Stimulated activated CD8-positive, alpha-beta memory T cell treated with anti-CD3 and anti-CD28 coated beads, Interleukin-7, amount 100 ng/mL, for 4 hours (primary cell): ENCODE measurements around the gene OR11A1.

Source experiments
- DNase-seq, 2 donors: peaks; one replicate each; pipeline ENCODE4 v3.0.0-alpha.2; 2020; ENCODE audit warnings: low read depth in 2 of 2

The OR11A1 gene, protein sequence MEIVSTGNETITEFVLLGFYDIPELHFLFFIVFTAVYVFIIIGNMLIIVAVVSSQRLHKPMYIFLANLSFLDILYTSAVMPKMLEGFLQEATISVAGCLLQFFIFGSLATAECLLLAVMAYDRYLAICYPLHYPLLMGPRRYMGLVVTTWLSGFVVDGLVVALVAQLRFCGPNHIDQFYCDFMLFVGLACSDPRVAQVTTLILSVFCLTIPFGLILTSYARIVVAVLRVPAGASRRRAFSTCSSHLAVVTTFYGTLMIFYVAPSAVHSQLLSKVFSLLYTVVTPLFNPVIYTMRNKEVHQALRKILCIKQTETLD

DNA sequence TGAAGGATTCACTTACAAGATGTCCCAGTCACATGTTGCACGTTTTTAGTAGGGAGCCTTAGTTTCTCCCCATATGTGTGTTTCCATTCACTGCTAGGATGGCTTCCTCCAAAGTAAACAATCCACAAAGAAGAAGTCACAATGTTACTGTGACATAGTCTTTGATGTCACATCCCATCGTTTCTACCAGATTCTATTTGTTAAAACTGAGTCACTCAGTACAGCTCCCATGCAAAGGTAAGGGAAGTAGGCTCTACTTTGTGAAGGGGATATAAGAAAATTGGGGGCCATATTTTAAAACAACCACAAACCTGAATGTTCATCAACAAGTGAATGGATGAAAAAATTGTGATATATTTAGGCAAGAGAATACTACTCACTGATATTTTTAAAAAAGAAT is at the start of gene OR11A1, which contains the start of gene OR2H1:
TSS of gene OR11A1 (minus strand) at position 101 of the 400 bp plus-strand sequence. CDS start 29,430 bp downstream, outside the sequence.
TSS of gene OR2H1 (plus strand) at position 185 of the 400 bp plus-strand sequence. CDS start 4,615 bp downstream, outside the sequence.
- no peak for DNase-seq

DNA sequence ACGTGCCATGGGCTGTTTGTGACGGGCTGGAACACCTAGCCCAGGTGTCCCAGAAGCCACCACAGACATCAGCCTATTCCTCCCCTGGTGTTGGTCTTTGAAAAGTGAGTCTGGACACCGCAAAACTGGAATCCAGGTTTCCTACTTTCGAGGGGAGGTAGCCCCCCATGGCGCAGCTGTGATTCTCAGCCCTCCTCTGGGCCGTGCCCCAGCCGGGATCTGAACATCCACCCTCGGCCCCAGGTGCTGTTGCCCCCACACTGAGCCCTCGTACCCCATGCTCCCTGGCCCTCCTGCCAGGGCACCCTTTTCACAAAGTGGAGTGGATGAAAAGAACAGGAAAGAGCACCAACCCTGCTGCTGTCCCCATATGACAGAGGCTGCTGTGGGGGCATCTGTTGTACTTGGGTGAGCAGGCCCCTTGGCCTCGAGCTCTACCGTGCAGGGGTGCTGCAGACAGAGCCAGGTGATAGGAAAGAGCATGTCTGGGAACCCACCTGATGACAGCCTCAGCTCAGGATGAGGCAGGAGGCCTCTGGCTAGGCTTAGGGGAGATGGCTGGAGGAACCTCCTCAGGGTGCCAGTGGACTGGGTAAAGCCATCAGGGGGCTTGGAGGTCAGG is 49.7 kb upstream of the OR11A1 start:
- no peak for DNase-seq

DNA sequence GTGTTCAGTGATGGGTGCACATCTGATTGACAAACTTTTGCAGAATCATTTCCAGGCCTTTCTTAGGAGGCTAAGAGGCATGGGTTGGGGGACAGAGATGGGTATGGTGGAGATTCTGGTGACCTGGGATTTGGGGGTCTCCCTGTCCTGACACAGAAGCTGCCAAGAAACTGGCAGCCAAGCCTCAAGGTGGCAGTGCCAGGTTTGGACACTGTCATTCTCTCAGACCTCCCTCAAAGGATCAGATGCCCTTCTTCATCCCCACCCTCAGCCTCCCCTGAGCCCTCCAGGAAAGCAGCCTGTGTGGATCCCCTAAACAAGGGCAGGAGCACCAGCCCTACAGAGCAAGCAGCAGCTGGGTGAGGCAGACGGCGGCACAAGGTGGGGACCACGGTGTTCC is 48.9 kb upstream of the OR11A1 start:
- DNase-seq, result no peak

DNA sequence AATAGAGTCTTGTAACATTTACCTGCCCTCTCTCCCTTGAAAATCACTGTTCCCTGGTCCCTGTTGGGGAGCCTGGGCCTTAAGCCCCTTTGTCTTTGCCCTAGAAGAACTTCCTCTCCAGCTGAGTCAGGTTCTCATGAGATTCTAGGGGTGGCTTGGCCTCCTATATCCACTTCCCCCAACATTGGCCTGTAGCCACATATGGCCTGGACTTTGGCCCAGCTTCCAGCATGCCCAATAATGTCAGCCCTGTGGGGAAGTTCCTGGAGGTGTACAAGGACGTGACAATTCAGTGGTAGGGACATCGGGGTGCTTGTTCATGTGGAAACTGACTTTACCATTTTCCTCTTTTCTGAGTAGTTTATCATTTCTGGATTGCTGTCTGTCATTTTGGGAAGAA is 48.1 kb upstream of the OR11A1 start:
- DNase-seq, result no peak

DNA sequence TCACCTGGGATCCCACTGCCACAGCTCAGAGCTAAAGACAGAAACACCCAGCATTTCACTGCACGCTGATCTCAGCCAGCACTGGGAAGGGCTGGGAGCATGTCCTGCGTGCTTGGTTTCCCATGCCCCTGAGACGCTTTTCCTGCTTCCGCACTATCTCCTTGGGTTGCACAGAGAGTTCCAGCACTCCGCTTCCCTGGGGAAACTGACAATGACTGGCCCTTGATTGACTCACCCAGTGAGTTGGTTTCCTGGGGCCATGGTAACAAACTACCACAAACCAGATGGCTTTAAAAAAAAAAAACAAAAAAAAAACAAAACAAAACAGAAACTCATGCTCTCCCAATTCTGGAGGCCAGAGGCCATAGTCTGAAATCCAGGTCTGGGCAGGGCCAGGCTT is 45.7 kb upstream of the OR11A1 start:
- no peak for DNase-seq

DNA sequence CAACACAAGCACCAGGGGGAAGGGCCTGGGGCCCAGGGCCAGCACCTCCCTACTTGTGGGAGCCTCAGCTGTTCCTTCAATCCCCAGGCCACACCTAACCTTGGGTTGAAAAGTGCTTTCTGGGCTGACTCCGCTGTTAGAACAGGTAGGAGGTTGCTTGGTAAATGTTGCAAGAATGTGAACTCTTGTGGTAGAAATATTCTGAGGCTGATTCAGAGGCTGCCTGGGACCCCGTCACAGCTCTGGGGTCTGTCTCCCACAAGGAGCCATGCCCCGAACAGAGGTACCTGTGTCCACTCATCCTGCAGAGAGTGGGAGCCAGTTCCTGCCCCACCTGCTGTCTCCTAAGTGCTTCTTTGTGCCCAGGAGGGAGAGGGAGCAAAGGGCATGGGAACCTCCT is 45.3 kb upstream of the OR11A1 start:
- no peak for DNase-seq

DNA sequence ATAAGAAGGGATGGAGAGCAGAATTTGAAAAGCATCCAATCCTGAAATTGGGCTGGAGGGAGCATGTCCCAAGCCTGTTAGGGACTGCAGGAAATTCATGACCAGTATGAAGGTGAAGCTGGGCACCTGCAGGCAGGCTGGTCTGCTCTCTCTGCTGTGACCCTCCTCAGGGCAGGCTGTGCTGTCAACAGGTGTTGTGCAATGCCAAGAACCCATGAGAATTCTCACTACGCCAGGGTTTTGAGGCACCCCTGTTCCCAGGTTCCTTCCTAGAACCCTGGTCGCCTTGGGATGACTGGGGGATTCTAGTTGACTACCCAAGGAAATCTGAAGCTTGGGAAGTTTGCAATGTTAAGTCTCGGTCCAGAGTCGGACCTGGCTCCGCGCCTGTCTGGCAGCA is 44.2 kb upstream of the OR11A1 start:
- DNase-seq, result no peak

DNA sequence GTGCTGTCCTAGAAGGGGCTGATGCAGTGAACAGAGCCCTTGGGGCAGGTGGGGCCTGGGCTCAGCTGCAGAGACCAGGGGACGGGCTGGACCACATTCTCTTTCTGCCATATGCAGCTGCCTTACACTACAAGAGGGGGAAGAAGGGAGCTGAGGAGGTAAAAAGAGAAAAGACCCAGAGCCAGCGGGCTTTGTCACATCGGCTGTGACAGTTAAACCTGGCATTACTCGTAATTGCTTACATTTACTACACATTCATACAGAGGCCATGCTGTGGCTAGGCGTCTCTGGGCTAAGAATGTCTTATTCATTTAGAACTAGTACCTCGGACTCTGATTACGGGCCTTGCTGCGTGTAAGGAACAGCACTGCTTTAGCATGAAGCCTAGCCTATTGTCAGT is 43.7 kb upstream of the OR11A1 start:
- no peak for DNase-seq

DNA sequence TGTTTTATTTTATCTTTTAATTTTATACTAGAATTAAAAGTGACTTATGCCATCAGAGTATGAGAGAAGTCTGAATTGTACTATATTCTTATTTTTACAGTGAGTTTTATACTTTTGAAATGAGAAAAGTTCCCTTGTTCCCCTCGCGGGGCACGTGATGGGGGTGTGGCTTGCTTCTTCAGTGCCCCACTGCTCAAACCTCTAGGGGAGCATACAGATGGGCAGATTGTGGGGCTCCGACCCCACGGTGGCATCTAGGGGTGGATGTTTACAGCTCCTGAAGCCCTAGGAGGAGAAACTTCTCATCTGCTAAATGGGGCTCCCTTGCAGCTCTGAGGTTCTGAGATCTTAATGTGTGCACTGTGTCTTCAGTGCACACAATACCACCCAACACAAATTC is 42.8 kb upstream of the OR11A1 start:
- DNase-seq, result no peak

DNA sequence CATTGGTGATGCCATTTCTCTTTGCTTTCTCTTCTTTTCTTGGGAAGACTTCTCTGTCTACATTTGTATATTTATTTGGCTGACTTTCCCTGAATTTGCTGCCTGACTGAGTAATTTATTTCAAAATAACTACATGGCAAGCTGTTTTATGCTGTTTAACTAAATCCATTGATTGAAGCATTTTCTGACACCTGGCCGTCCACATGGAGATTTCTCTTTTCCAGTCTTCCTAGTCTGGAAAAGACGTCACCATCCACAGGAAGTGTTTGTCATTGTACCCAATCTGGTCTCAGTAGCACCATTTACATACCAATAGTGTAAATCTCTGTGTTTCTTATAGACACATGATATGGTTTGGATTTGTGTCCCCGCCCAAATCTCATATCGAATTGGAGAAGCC is 40.1 kb upstream of the OR11A1 start:
- DNase-seq, result no peak

DNA sequence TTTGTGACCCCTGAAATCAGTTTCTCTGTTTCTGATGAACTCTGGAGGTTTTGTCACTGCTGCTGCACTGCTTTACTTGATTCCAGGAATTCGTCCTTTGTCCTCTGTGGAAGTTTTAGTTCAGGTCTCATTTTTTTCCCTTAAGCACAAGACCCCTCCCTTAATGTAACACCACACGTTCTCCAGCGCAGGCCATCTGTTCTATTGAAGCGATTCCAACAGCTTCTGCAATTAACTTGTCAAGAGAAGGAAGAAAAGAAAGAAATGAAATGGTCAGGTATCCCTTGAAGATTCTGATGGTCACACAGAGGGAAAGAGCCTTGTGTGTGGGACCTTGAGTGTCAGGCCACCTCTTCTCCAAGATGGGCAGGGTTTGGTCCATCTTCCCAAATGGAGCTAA is 38.7 kb upstream of the OR11A1 start:
- DNase-seq, result no peak

DNA sequence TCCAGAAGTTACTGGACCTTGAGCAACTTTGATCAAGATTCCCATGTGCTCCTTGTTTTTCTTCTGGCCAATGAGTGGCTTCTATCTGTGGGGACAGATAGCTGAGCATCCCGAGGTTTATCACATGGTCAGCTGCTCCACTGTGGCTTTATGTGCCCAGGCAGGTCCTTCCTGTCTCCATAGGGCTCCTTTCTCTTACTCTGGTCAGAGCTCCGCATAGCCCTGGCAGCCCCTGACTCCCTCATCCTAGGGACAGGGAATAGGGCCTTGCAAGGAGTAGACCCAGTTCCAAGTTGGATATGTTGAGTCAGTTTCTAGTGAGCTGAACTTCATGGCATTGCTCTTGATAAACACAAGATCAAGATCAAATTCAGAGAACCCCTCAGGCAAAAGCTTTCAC is 37.3 kb upstream of the OR11A1 start:
- no peak for DNase-seq

DNA sequence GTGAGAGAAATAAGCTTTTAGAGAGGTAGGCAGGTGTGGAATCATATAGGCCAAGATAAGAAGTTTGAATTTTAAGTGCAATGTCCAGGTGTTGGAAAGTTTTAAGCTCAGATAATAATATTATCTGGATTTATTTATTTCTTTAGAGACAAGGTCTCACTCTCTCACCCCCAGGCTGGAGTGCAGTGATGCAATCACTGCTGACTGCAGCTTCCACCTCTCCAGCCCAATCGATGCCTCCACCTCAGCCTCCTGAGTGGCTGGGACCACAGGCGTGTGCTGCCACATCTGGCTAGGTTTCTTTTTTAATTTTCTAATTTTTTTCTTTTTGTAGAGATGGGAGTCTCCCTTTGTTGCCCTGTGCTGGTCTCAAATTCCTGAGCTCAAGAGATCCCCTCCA is 36.4 kb upstream of the OR11A1 start:
- DNase-seq, result no peak

DNA sequence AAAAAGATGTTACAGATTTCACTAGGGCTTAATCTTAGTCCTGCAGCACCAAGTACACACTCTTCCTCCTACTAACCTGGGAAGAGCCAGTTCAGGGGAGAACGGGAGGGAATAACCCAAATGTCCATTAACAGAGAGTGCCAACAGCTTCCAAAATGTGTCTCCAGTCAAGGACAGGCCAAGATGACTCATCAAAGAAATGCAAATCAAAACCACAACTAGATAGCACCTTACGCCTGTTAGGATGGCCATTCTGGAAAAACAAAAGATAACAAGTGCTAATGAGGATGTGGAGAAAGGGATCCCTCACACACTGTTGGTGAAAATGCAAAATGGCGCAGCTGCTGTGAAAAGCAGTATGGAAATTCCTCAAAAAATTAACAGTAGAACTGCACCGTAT is 34.7 kb upstream of the OR11A1 start:
- DNase-seq, result no peak

DNA sequence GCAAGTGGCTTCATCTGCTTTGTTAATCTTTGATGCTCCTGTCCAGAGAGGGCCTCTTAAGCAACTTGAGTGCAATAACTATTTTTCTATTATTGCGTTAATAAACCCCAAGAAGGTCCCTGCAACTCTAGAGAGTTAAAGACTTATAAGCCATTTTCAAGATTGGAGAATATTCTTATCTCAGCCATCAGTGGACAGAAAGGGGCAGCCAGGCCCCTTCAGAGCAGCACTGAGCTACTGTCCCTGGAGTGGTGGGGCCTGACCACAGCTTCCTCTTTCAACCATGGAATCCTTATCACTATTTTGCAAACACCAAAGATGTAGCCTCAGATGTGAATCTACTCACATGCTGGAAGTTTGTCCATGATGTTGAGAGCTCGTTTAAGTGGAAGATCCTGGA is 33.7 kb upstream of the OR11A1 start:
- no peak for DNase-seq

DNA sequence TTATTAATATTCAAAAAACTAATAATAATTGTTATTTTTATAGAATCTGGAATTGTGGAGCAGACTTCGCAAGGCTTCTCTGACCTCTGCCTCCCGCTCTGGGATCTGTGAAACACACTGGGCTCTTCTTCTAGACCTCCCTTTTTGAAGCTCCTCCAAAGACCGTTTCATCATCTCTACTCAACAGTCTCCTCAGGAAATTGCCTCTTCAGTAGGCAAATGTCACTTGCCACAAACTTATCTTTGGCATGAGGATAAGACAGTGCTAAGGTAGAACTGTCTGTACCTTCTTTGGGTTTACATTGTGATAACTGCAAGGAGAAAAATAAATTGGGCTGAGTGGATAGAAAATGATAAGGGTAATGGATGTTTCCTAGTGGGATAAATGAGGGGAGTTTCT is 33.2 kb upstream of the OR11A1 start:
- DNase-seq, result no peak

DNA sequence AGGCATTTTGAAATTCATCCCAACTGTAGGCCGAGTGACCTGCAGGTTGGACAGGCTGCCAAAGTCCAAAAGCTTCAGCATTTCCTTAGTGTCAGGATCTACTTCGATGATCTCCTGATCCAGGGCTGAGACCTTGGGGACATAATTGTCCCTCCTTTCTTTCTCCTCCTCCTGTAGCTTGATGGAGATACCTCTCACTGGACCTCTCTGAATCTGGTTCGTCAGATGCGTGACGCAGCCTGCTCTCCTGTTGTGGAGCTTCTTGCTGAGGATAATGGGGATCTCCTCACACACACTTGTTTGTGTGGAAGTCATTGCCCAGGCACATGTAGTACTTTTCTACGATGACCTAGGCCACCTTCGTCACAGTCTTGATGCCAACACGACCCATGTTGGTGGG is 32.4 kb upstream of the OR11A1 start:
- no peak for DNase-seq

DNA sequence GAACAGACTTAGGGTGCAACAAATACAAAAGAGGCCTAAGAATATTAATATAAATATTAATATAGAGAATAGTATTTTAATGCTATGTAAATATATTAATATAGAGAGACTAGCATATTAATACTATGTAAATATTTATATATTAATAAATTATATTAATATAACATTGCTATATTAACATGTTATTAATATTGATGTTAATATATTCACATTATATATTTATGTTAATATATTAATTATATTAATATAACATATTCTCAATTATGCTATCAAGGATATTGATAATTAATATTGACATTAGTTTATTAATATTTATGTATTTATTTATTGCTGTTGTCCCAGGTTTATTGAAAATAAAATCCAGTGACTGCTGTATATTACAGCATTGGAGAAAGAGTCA is 32.0 kb upstream of the OR11A1 start:
- DNase-seq, result no peak

DNA sequence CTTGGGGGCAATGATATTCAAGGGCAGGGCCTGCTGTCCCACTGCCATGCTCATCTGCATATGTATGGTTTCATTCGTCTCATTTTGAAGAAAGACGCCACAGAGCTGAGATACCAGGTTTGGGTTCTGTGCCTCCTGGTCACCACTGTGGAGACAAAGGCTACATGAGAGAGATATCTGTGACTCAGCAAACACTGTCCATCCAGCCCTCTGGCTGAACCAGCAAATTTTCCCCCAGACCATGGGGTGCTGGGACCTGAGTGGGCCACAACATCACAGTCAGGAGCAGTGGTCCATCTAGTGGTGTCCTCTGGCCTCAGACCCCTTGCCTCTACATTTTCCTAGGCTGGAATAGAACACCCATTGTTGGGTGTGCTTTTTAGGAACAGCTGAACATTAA is 30.8 kb upstream of the OR11A1 start, which contains the start of gene MAS1L:
TSS of gene MAS1L (minus strand) at position 297 of the 400 bp plus-strand sequence. CDS start at position 243, 54 bp downstream.
- DNase-seq, result no peak

DNA sequence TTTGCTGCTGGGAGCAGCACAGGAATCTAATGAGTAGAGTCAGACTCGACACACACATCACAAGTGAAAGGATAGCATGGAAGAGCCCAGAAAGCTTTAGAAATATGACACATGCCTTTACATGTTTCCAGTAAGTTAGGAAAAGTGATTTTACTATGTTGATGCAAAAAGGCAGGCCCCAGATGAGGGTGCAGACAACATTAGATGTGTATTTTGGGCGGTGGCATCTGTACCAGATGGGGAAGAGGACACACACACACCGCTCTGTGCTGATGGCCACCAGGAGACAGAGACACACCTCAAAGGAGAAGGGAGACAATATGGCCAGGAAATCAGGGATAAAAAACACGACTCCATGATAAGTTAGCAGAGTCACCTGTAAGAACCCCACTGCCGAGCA is 30.3 kb upstream of the OR11A1 start:
- DNase-seq, result no peak

DNA sequence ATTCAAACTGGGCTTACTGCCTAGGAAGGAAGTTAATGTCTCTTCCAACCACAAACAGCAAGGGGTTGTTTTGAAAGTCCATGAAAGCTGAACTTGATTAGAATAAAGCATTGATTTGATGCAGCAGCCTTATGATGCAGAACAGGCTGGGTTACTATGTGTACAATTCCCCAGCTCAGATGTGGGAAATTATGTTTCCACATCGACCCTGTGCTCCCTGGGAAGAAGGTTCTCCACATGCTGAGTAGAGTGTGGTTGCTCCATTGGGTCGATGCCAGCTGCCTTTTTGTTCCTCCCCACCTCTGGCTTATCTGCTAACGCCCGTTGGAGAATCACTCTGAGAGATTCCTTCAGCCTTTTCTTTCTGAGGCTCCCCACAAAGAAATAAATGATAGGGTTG is 29.7 kb upstream of the OR11A1 start:
- no peak for DNase-seq

DNA sequence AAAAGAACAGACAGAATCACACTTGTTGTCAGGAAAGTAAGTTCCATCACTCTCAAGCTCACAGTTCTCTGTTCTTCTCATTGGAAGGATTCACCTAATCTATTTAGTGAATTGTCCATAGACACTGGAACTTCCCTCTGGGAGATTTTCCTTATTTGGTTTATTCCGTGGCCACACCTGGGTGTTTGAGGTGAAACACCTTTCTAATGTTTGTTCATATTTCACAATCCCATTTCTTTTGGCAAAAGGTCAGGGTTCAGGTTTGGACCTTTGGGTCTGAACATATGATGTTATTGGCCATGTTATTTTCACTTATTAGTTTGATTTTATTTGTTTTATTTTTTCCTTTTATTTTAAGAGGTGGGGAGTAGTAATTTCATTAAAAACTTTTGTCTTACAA is 26.9 kb upstream of the OR11A1 start:
- no peak for DNase-seq

DNA sequence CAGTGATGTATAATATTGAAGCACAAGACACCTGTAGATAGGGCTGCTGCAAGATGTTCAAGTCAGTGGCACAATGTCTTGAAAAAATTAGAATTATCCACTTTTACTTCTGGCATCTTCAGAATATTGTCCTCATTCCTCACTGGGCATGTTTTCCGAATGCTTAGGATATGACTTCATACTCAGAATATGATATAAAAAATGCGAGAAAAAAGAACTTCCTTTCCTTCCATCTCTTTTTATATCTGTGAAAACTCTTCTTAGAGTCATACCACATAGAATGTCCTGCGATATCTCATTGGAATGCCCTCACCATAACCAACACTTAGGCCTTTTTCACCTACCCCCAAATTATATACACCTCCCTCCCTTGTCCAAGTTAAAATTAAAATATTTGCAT is 26.3 kb upstream of the OR11A1 start:
- no peak for DNase-seq

DNA sequence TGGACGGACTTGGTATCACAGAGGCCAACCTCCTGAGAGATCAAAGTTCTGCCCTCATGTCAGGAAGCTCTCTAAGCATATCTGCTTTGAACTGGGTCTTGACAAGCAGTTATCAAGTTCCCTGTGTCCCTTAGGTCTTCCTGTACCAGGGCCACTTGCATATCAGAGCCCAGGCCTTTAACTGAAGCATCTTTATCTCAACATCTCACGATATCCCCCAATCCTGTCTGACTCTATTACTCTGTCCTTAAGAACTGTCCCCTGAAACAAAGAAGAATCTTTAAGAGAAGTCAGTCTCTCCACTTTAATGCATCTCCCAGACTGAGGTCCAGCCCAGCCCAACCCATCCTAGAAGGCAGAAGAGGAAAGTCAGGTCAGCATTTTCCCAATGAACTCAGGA is 22.7 kb upstream of the OR11A1 start:
- no peak for DNase-seq
